Adipocyte (in vitro differentiated cells): ENCODE measurements around the gene CACNA2D1.
A peak's percentile ranks its signal among the peaks of the same experiment; 100 is the strongest.

Experiments used
- DNase-seq: peaks from one replicate; pipeline ENCODE4 v3.0.0-alpha.2; 2015; ENCODE audit warnings: low read depth
- H3K27me3 ChIP-seq: replicated peaks from 2 replicates; pipeline ENCODE4 v1.7.0; 2013; ENCODE audit warnings: mild to moderate bottlenecking, low read length, moderate library complexity; ENCODE audit not compliant: control insufficient read depth, insufficient read depth
- H3K36me3 ChIP-seq: 2 replicates; pipeline ENCODE4 v1.7.0; 2013; ENCODE audit warnings: low read length, mild to moderate bottlenecking, moderate library complexity; ENCODE audit not compliant: control insufficient read depth, insufficient read depth, severe bottlenecking
- H3K4me1 ChIP-seq: 2 replicates; pipeline ENCODE4 v1.7.0; 2013; ENCODE audit warnings: mild to moderate bottlenecking, low read length, moderate library complexity; ENCODE audit not compliant: control insufficient read depth, insufficient read depth
- H3K4me3 ChIP-seq: 2 replicates; pipeline ENCODE4 v1.7.0; 2013; ENCODE audit warnings: mild to moderate bottlenecking, low read length, moderate library complexity
- H3K9ac ChIP-seq: 2 replicates; pipeline ENCODE4 v1.7.0; 2013; ENCODE audit warnings: mild to moderate bottlenecking, low read length, moderate library complexity
- H3K9me3 ChIP-seq: 2 replicates; pipeline ENCODE4 v1.7.0; 2013; ENCODE audit warnings: mild to moderate bottlenecking, low read length, moderate library complexity; ENCODE audit not compliant: control insufficient read depth

The CACNA2D1 gene

DNA sequence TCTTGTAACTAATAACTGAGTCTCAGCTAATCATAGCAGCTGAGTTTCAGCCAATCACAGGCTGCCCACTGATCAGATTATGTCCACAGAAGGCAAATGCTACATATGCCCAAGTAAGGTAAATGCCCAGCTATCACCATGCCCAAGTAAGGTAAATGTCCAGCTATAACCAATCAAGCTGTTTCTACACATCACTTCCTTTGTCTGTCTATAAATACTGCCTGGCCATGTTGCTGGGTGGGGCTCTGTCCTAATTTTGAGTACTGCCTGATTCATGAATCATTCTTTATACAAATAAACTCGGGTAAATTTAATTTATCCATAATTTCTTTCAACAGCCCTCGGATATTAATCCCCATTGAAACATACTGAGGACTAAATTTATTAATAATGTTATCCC lies 312.4 kb downstream of the CACNA2D1 start:
- Histone ChIP-seq H3K4me1 (peaks cover 9% of the 10 kb centered on the region), H3K4me3 (no peak overlapping the region), H3K27me3 (no peaks in the 10 kb centered on the region), H3K9ac (no peak overlapping the region), H3K9me3 (no peaks in the 10 kb centered on the region), H3K36me3 (peaks cover 6% of the 10 kb centered on the region)
- no peak for DNase-seq

DNA sequence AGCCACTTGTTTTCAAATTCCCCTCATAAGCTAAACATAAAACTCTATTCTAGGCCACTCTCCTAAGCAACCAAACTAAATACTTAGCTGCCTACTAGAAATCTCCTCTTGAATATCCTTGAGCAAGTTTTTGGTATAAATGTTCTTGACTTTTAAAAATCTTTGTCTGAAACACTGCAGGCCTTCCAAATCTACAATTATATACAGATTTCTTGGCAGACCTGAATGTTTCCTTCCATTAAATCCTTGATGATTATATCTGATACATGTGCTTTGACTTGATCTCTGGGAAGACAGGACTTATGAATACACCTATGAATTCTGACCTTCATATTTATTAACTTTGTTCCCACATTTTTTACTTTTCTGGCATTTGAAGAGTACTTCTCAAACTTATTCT lies 314.5 kb downstream of the CACNA2D1 start:
- Histone ChIP-seq H3K36me3 (peaks cover 10% of the 10 kb centered on the region), H3K9me3 (peaks cover 8% of the 10 kb centered on the region), H3K27me3 (no peaks in the 10 kb centered on the region), H3K9ac (no peak overlapping the region), H3K4me1 (peaks cover 25% of the 10 kb centered on the region), H3K4me3 (no peak overlapping the region)
- no peak for DNase-seq

DNA sequence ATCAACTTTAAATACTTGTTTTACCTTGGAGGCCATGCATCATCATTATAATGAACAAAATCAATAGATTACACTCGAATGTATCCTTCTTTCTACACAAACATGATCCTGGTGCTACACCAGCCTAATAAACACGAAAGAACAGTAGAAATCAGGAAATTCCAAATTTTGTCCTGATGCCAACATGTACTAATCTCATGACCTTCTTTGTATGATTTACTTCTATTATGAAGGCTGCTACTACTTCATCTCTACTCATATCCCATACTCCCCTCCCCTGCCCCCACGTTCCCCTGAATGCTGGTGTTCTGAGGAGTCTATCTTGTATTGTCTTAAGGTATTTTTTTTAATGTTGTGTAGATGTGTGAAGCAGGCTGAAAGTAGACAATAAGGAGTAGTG lies 315.0 kb downstream of the CACNA2D1 start:
- Histone ChIP-seq H3K9me3 (peaks cover 10% of the 10 kb centered on the region), H3K36me3 (peaks cover 13% of the 10 kb centered on the region), H3K4me3 (no peak overlapping the region), H3K9ac (no peak overlapping the region), H3K4me1 (peaks cover 25% of the 10 kb centered on the region), H3K27me3 (no peaks in the 10 kb centered on the region)
- no peak for DNase-seq

DNA sequence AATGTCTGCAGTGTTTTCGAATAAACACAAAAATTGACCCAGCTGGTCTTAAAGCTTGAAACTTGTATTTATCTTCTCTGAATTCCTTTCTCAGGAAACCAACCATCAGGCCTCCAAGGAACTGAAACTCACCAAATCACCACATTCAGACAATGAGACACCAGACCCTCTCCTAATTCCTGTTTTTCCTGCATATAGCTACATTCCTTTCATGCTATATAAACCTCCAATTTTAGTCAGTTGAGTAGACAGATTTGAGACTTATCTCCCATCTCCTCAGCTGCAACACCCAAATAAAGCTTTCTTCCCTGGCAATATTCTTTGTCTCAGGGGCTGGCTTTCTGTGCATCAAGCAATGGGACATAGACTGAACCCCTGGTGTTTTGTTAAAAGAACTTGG lies 317.0 kb downstream of the CACNA2D1 start:
- H3K9ac ChIP-seq = no peak overlapping the region
- peaks cover 25% of the 10 kb centered on the region for H3K4me1 ChIP-seq
- H3K9me3 ChIP-seq = peaks cover 10% of the 10 kb centered on the region
- H3K4me3 ChIP-seq = no peak overlapping the region
- H3K27me3 ChIP-seq = no peaks in the 10 kb centered on the region
- peaks cover 6% of the 10 kb centered on the region for H3K36me3 ChIP-seq
- DNase-seq = no peak

DNA sequence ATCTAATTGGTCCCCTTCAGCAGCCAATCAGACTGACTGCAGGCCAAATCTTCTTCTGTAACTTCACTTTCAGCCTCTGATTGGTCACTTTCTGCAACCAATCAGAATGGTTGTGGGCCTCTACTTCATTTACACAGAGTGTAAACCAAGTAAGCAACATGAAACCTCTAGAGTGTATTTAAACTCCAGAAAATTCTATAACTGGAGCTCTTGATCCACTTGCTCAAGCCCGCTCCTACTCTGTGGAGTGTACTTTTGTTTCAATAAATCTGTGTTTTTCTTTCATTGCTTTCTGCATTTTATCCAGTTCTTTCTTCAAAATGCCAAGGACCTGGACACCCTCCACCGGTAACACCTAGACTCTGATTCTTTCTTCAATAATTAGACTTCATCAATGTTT lies 319.1 kb downstream of the CACNA2D1 start:
- Histone ChIP-seq H3K9ac (no peak overlapping the region), H3K9me3 (peaks cover 10% of the 10 kb centered on the region)
- no peak for DNase-seq

DNA sequence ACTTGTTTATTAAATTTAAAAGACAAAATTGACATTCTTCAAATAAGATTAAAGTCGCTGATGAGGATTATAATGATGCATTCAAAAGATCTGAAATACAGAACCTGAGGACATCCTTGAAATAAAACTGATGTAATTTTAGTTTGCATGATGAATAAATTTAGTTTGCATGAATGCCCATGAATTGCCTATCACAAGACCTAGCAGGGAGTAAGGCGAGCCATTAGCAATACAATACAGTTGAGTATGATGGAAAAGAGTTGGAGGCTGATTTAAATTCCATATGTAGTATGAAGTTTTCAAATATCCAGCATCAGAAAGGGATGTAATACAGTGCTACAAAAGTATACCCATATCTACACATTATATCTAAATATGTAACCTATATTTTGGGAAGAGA lies 321.3 kb downstream of the CACNA2D1 start:
- Histone ChIP-seq H3K9ac (no peak overlapping the region), H3K36me3 (peaks cover 6% of the 10 kb centered on the region), H3K4me1 (peaks cover 25% of the 10 kb centered on the region), H3K27me3 (no peaks in the 10 kb centered on the region), H3K4me3 (no peak overlapping the region), H3K9me3 (peaks cover 10% of the 10 kb centered on the region)
- no peak for DNase-seq

More for the DNA sequence above, 319.1 kb downstream of the CACNA2D1 start:
- Histone ChIP-seq H3K4me1 (peaks cover 25% of the 10 kb centered on the region), H3K36me3 (peaks cover 6% of the 10 kb centered on the region), H3K4me3 (peak overlapping the region; percentile 24), H3K27me3 (no peaks in the 10 kb centered on the region)

DNA sequence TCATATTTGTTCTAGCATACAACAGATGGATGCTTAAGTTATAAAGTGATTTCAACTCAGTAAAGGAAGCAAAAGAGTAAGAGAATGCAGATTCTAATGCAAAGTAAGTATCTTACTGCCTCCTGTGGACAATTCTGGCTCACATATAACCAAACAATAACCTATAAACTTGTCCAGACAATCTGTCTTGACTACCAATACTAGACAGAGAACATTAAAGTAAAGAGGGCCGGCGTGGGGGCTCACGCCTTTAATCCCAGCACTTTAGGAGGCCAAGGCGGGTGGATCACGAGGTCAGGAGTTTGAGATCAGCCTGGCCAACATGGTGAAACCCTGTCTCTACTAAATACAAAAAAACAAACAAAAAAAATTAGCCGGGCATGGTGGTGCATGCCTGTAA lies 329.3 kb downstream of the CACNA2D1 start:
- Histone ChIP-seq H3K36me3 (peaks cover 10% of the 10 kb centered on the region), H3K27me3 (no peaks in the 10 kb centered on the region), H3K9me3 (no peaks in the 10 kb centered on the region), H3K4me3 (no peak overlapping the region), H3K4me1 (no peaks in the 10 kb centered on the region), H3K9ac (no peak overlapping the region)
- DNase-seq = no peak

DNA sequence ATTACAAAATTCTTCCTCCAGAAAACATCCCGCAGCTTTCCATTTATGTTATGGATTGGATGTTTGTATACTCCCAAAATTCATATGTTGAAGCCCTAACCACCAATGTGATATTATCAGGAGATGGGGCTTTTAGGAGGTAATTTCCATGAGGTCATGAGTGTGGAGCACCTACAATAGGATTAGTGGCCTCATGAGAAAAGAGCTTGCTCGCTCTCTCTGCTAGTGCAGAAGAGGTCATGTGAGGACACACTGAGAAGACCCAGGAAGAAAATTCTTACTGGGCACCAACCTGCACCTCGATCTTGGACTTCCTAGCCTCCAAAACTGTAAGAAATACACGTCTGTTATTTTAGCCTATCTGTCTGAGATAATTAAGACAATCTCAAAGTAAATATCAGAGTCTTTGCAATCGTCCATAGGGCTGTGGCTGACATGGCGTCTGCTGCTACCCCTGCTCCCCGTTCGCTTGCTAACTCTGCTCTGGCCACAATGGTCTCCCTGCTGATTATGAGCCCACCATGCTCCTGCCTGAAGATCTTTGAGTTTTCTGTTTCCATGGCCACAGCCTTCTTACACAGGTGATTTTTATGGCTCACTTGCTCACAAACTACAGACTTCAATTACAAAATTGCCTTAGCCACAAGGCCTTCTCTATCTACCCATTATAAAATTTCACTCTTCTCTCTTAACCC lies 333.3 kb downstream of the CACNA2D1 start:
- H3K9me3 ChIP-seq = no peaks in the 10 kb centered on the region
- H3K4me1 ChIP-seq = peaks cover 4% of the 10 kb centered on the region
- H3K27me3 ChIP-seq = no peaks in the 10 kb centered on the region
- no peak overlapping the region for H3K9ac ChIP-seq
- no peaks in the 10 kb centered on the region for H3K36me3 ChIP-seq
- no peak for DNase-seq
- no peak overlapping the region for H3K4me3 ChIP-seq

DNA sequence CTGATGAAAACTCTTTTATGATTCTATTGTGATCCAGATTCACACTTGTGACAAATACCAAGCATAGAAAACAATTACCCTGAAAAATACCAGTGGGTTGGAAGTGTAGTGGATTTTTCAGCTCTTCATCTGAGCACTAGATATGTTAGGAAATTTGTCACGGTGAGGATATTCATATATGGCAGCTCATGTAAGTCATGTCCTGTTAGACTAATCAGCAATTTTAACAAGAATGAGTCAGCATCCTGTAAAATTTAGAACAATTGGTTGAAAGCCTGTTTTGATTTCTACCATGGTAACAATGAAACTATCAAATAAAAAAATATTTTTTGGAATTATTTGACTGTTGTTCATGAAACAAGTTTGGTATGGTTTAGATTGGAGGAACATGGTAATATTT lies 334.3 kb downstream of the CACNA2D1 start:
- Histone ChIP-seq H3K27me3 (no peaks in the 10 kb centered on the region), H3K36me3 (no peaks in the 10 kb centered on the region), H3K9ac (no peak overlapping the region), H3K4me1 (peaks cover 4% of the 10 kb centered on the region), H3K4me3 (no peak overlapping the region), H3K9me3 (no peaks in the 10 kb centered on the region)
- DNase-seq = peak; percentile 13

DNA sequence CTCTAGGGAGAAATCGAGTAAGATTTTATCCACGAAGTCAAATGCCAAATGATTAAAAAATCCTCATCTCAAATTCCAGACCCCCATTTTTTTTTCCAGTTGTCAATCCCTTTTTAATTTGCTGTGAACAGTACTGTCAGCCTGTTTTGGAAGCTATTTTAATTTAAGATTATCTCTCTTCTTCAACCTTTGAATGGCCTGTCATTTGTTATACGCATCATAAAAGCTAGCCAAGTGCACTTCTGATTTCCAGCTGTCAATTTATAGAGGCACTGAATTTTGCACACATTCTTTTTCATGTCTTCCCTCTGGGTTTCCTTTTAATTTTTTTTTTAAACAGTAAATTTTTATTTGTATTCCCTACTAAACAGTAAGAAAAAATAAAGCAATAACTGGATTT lies 337.4 kb downstream of the CACNA2D1 start:
- Histone ChIP-seq H3K4me3 (no peak overlapping the region), H3K9ac (no peak overlapping the region), H3K4me1 (peaks cover 4% of the 10 kb centered on the region), H3K27me3 (no peaks in the 10 kb centered on the region), H3K36me3 (no peaks in the 10 kb centered on the region), H3K9me3 (no peaks in the 10 kb centered on the region)
- DNase-seq = no peak

DNA sequence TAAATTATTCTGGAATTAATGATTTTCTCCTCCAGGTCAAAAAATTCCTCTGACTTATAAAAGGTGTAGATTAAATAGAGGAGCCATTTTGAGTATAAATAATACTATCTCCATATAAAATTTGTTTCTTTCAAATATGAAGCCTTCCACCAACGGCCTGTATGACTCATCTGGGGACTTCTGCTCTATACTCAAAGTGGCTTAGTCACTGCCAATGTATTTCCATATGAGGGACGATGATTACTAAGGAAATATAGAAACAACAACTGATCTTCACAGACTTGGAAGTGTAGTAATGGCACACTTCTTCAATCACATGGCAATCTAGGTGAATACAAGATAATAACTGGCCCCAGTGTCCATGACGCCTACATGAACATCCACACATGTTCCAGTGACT lies 338.1 kb downstream of the CACNA2D1 start:
- Histone ChIP-seq H3K9ac (no peak overlapping the region), H3K4me1 (peaks cover 4% of the 10 kb centered on the region), H3K27me3 (no peaks in the 10 kb centered on the region), H3K4me3 (no peak overlapping the region), H3K36me3 (no peaks in the 10 kb centered on the region), H3K9me3 (no peaks in the 10 kb centered on the region)
- DNase-seq = peak; percentile 56

DNA sequence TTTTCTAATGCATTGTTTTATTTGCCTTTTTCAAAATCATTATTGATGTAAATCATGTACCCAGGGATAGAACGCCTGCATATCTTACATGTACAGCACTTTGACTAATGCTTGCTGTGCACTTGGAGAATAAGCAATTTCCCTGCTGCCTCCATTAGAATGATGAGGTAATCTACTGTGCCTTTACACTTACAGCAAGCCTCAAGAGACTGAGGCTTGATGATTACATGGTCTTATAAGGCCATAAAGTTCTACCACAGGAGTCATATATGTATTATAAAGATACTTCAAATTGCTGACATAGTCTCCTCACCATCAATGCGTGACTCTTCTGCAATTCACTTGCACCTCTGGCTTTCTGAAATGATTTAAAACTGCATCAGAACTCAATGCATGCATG lies 345.2 kb downstream of the CACNA2D1 start:
- H3K9ac ChIP-seq = no peak overlapping the region
- H3K9me3 ChIP-seq = no peaks in the 10 kb centered on the region
- H3K4me1 ChIP-seq = no peaks in the 10 kb centered on the region
- H3K36me3 ChIP-seq = peaks cover 9% of the 10 kb centered on the region
- DNase-seq = no peak
- H3K4me3 ChIP-seq = no peak overlapping the region
- no peaks in the 10 kb centered on the region for H3K27me3 ChIP-seq
